ENCODE measurements around the gene CLSTN2. TPM values are rescaled to one million over a fixed set of nuclear protein-coding genes. Genes with fewer than 3 reads are reported as not detected.

The CLSTN2 gene
- total and polyA plus RNA-seq, 2 of the 4 experiments (the other 2 are of a cell fraction) = under 0.01 to 0.07 TPM

DNA sequence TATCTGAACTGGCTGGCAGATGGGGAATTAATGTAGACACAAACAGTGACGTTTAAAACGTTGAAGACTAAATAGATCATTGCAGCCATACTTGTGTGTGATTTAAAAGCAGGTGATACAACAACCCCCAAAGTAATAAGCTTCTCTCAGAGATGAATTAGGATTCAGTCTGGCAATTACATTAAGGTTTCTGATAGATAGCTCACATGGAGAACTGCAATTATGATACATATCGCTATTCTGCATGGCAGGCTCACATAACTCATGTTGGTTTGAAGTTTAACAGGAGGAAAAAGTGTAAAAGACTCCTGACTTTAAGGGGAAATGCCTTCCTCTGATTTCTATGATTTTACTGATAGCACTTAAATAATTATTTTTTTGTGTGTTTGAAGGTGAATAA is 196.9 kb downstream of the CLSTN2 start:
- no peak overlapping the region for H3K4ac ChIP-seq (ENCODE audit: low read depth, low read length)
- no peak overlapping the region for H3K14ac ChIP-seq (replicated peaks; ENCODE audit: low read depth, low read length)
- H2AK9ac ChIP-seq (replicated peaks; ENCODE audit: low read depth, low read length, poor library complexity) = no peak overlapping the region
- H4K8ac ChIP-seq (ENCODE audit: low read depth in 2 of 2, low read length in 2 of 2) = no peak overlapping the region
- ChIA-PET POLR2A (ENCODE audit: unreplicated experiment) (no interaction called here), CTCF (no interaction called here)
- no peak overlapping the region for H2BK120ac ChIP-seq (ENCODE audit: low read depth, low read length)
- no peak overlapping the region for H2BK20ac ChIP-seq (ENCODE audit: low read depth, low read length)
- no peaks in the 10 kb centered on the region for H3K9me3 ChIP-seq (ENCODE audit: control insufficient read depth, insufficient read depth, low read length)
- WGBS, 2 experiments (ENCODE audit: extremely low coverage in 2 of 2, insufficient read length in 1 of 2) = no CpG with 5 or more reads among the region's 3 CpGs
- no peaks in the 10 kb centered on the region for H3K4me1 ChIP-seq (ENCODE audit: control insufficient read depth, insufficient read depth, low read length)
- no peak overlapping the region for H3K18ac ChIP-seq (ENCODE audit: low read depth, low read length)
- no peak overlapping the region for H2BK15ac ChIP-seq (ENCODE audit: low read depth, low read length)
- no peak overlapping the region for H4K5ac ChIP-seq (ENCODE audit: low read depth, low read length)
- H2AFZ ChIP-seq (replicated peaks; ENCODE audit: low read length, poor library complexity) = no peak overlapping the region
- no peak overlapping the region for H3K56ac ChIP-seq (ENCODE audit: extremely low read depth, insufficient read depth, low read length)
- H3K4me3 ChIP-seq (ENCODE audit: insufficient read depth, low read depth, low read length) = no peak overlapping the region
- H3K79me1 ChIP-seq (ENCODE audit: low read depth in 1 of 2, low read length in 2 of 2) = no peaks in the 10 kb centered on the region
- H3K23ac ChIP-seq (ENCODE audit: low read depth, low read length) = no peak overlapping the region
- intact Hi-C loops (cut with micrococcal nuclease) = no loop called here
- no peak overlapping the region for H3K27ac ChIP-seq (ENCODE audit: insufficient read depth, low read length)
- no peaks in the 10 kb centered on the region for H4K20me1 ChIP-seq (ENCODE audit: insufficient read depth, low read length)
- H3K27me3 ChIP-seq (ENCODE audit: control insufficient read depth, insufficient read depth, low read length) = no peaks in the 10 kb centered on the region
- H4K91ac ChIP-seq (ENCODE audit: insufficient read depth, low read depth, low read length) = no peak overlapping the region
- no peak overlapping the region for H2BK5ac ChIP-seq (ENCODE audit: low read depth, low read length, poor library complexity, severe bottlenecking)
- no peak for TF ChIP-seq MAZ (IDR thresholded peaks at IDR 0.05; ENCODE audit: borderline replicate concordance, low read depth, low read length)
- no peak for TF ChIP-seq SMC3 (IDR thresholded peaks at IDR 0.05; ENCODE audit: low read depth, low read length)
- TF ChIP-seq RFX5 (IDR thresholded peaks at IDR 0.05; ENCODE audit: low read depth, low read length) = no peak
- no peak for TF ChIP-seq POLR2A (IDR thresholded peaks at IDR 0.05; ENCODE audit: low read depth, low read length)
- TF ChIP-seq, protein P1, sequence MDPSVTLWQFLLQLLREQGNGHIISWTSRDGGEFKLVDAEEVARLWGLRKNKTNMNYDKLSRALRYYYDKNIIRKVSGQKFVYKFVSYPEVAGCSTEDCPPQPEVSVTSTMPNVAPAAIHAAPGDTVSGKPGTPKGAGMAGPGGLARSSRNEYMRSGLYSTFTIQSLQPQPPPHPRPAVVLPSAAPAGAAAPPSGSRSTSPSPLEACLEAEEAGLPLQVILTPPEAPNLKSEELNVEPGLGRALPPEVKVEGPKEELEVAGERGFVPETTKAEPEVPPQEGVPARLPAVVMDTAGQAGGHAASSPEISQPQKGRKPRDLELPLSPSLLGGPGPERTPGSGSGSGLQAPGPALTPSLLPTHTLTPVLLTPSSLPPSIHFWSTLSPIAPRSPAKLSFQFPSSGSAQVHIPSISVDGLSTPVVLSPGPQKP (IDR thresholded peaks at IDR 0.05; ENCODE audit: borderline replicate concordance, low read depth, low read length) = no peak
- TF ChIP-seq MXI1 (IDR thresholded peaks at IDR 0.05; ENCODE audit: borderline replicate concordance, low read depth, low read length) = no peak
- no peak for TF ChIP-seq BHLHE40 (IDR thresholded peaks at IDR 0.05; ENCODE audit: low read depth, low read length)
- no peak overlapping the region for H2AK5ac ChIP-seq (ENCODE audit: low read depth, low read length)
- no peak overlapping the region for H3K4me2 ChIP-seq (ENCODE audit: low read depth, low read length)
- in situ Hi-C loops (cut with MboI; ENCODE audit: low sequenced_read_pairs) = no loop called here
- dilution Hi-C loops (cut with HindIII; ENCODE audit: low sequenced_read_pairs, unreplicated experiment) = no loop called here
- ATAC-seq (ENCODE audit: low read depth) = no peak
- no peaks in the 10 kb centered on the region for H3K36me3 ChIP-seq (ENCODE audit: control insufficient read depth, insufficient read depth, low read length)
- no peak for DNase-seq
- H3K9me1 ChIP-seq (ENCODE audit: insufficient read depth, low read length) = no peaks in the 10 kb centered on the region
- BruUV-seq (replicated peaks) = no TSS peak
- no peak overlapping the region for H3K9ac ChIP-seq (ENCODE audit: low read depth, low read length)

All from IMR-90 (cell line).